Right lobe of liver (tissue), 4 donors: Measurements from ENCODE around the gene XPR1.

Experiments
- POLR2A ChIP-seq: fragments of 450-650 bp; IDR thresholded peaks from one replicate; pipeline ENCODE4 v1.6.1; 2017; ENCODE audit warnings: antibody characterized with exemption, mild to moderate bottlenecking
- TF ChIP-seq, protein P1 (sequence below), 4 donors: fragments of 200-600 bp in 3 of 4; fragments of 450-650 bp in 1 of 4; IDR thresholded peaks; one replicate each; pipeline versions ENCODE4 v1.5.1 to v1.8.0; 2016 to 2022; ENCODE audit warnings: antibody characterized with exemption in 4 of 4, mild to moderate bottlenecking in 2 of 4
- donor health status: DM: no; HTN: no; CAD: no.
- donor health status: DM: no; HTN: no; CAD: no.
- donor health status: DM: no; HTN: yes; CAD: no.

DNA sequence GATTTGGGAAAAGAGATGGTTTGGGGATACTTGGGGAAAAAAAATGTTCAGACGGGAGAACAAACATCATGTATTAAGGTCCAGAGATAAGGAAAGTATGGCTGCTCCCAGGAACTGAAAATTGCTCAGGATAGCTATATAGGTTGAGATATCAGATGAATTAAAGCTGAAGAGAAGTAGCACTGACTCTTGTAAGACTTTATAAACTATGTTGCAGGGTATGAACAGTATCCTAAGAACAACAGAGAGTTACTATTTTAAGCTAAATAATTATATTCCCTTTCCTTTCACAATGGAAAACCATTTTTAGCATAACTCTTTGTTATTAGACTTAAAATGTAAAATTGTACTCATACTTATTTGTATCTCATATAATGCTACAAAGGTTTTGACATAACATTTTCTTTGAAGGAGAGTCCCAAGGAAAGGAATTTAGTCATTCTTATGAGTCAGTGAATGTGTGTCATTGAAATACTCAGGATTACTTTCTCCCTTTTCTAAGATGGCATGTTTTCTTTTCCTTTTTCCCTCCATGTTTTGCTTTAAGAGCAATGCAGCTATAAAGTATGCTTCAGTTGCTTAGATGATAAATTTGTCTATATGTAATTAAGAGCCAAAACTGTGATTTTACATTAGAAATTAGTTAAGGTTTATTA is 141.5 kb downstream of the XPR1 start:
- TF ChIP-seq, protein P1, sequence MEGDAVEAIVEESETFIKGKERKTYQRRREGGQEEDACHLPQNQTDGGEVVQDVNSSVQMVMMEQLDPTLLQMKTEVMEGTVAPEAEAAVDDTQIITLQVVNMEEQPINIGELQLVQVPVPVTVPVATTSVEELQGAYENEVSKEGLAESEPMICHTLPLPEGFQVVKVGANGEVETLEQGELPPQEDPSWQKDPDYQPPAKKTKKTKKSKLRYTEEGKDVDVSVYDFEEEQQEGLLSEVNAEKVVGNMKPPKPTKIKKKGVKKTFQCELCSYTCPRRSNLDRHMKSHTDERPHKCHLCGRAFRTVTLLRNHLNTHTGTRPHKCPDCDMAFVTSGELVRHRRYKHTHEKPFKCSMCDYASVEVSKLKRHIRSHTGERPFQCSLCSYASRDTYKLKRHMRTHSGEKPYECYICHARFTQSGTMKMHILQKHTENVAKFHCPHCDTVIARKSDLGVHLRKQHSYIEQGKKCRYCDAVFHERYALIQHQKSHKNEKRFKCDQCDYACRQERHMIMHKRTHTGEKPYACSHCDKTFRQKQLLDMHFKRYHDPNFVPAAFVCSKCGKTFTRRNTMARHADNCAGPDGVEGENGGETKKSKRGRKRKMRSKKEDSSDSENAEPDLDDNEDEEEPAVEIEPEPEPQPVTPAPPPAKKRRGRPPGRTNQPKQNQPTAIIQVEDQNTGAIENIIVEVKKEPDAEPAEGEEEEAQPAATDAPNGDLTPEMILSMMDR (IDR thresholded peaks at IDR 0.05): no peak
- TF ChIP-seq POLR2A: no peak
